ENCODE data around the gene CRP.

- TF ChIP-seq EZH2 (IDR thresholded peaks at IDR 0.05; ENCODE audit: borderline replicate concordance, low read length): no peak
- TF ChIP-seq CTCF (conservative IDR thresholded peaks at IDR 0.05 in 1 of 2, IDR thresholded peaks at IDR 0.05 in 1 of 2; ENCODE audit: extremely low read depth in 1 of 2, insufficient read depth in 1 of 2, low read depth in 1 of 2, low read length in 2 of 2): no peak
Observed at GRCh38 chr1:159714529-159714928, at the start of gene CRP.
